ENCODE measurements around the gene SLC16A10. TPM values are rescaled to one million over a fixed set of nuclear protein-coding genes. Genes with fewer than 3 reads are reported as not detected.

Gene SLC16A10
- total RNA-seq, 2 experiments from 2014 or later = 11.5 to 12.2 TPM

- Mint-ChIP-seq H3K36me3 (ENCODE audit: low read depth) (peaks cover 68% of the 10 kb centered on the region), H3K27me3 (no peaks in the 10 kb centered on the region), H3K9me3 (peaks cover 5% of the 10 kb centered on the region), H3K27ac (no peak overlapping the region), H3K4me3 (no peak overlapping the region), H3K4me1 (ENCODE audit: low read depth) (peaks cover 2% of the 10 kb centered on the region)
- ChIA-PET CTCF (interaction anchor here (0.9 kb wide), 1 partner anchor 21 kb away, joined by 3 read pairs; a partner anchor contains a TSS), POLR2A (no interaction called here)
- ATAC-seq (no peak), DNase-seq (no peak)
- TF ChIP-seq CTCF (IDR thresholded peaks at IDR 0.05) = no peak
- intact Hi-C loops (cut with micrococcal nuclease) = no loop called here
Observed at GRCh38 chr6:111280445-111280955, 193.2 kb downstream of the SLC16A10 start.

Other genes with a start within 250 kb of the SLC16A10 start
- 10 to 100 TPM; 77.4 to 85.0 TPM for gene AMD1, start 212.7 kb upstream of the SLC16A10 start, total RNA-seq
- gene GTF3C6, start 128.8 kb upstream of the SLC16A10 start, total RNA-seq = 10 to 100 TPM; 87.5 to 89.9 TPM
- gene RPF2, start 105.5 kb upstream of the SLC16A10 start, total RNA-seq = 10 to 100 TPM; 54.8 to 61.7 TPM